Coronary artery (tissue), 2 donors: Measurements from ENCODE around the gene OLA1.

ENCODE experiments used
- DNase-seq: peaks from one replicate; pipeline ENCODE4 v3.0.0-alpha.2; 2017; ENCODE audit warnings: low spot score
- H3K27ac ChIP-seq, 2 donors: fragments of 200-600 bp; sonication (generic); one replicate each; pipeline ENCODE4 v1.5.1; 2016 to 2019
- H3K4me3 ChIP-seq: fragments of 200-600 bp; sonication (generic); 2 replicates; pipeline ENCODE4 v1.5.1; 2016; ENCODE audit warnings: mild to moderate bottlenecking, moderate library complexity
- CTCF ChIP-seq: fragments of 200-600 bp; sonication (generic); IDR thresholded peaks from one replicate; pipeline ENCODE4 v1.5.1; 2019; ENCODE audit warnings: antibody characterized with exemption

Gene OLA1

GRCh38 chr2:174224665-174225288, 23.6 kb downstream of the OLA1 start:
- no peak overlapping the region for H3K4me3 ChIP-seq
- no peak for DNase-seq
- no peak overlapping the region for H3K27ac ChIP-seq
- TF ChIP-seq CTCF = no peak

DNA sequence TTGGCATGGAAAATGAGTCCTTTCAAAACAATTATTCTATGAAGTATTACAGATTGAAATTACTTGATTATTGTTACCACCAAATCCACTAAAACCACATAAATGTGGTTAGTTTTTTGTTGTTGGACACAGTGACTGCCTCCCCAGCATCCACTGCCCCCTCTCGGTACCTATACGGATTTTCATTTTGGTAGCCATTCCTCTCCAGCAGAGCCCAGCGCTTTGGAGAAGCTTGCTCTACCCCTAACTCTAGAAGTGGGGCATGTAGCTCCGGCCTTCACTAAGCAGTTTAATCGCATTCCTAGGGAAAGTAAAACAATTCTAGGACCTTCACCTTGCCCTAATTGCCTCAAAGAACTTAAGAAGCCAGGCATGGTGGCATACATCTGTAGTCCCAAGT, 24.2 kb downstream of the OLA1 start:
- no peak overlapping the region for H3K4me3 ChIP-seq
- H3K27ac ChIP-seq = no peak overlapping the region
- TF ChIP-seq CTCF = no peak
- no peak for DNase-seq

GRCh38 chr2:174223388-174223787, 24.9 kb downstream of the OLA1 start:
- no peak overlapping the region for H3K4me3 ChIP-seq
- no peak overlapping the region for H3K27ac ChIP-seq
- TF ChIP-seq CTCF = no peak
- DNase-seq = no peak

DNA sequence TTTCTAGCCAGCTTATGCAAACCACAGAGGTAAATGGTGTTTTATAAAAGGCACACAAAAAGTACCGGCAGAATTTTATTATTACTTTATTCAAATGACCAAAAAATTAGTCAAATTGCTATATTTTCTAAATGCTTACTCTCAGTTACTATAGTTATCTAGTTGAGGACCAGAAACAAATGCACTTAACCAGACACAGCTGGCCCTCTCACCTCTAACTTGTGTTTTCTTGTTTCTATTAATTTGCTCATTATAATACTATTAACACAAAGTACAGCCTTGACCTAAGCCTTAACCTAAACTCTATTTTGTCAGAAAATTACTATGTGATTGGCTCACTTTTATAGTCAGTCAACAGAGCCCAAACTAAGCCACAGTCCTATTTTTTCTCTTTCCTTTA, 26.2 kb downstream of the OLA1 start:
- Histone ChIP-seq H3K27ac (no peak overlapping the region), H3K4me3 (no peak overlapping the region)
- DNase-seq = no peak
- no peak for TF ChIP-seq CTCF

DNA sequence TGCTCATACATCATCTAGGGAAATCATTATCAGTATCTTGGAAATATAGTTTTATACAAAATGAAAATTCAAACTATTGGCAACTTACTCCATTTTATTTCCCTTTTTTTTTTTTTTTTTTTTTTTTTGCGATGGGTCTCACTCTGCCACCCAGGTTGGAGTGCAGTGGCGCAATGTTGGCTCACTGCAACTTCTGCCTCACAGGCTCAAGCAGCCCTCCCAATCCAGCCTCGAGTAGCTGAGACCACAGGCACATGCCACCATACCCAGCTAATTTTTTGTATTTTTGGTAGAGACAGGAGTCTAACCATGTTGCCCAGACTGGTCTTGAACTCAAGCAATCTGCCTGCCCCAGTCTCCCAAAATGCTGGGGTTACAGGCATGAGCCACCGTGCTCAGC, 29.0 kb downstream of the OLA1 start:
- H3K27ac ChIP-seq = no peak overlapping the region
- no peak for TF ChIP-seq CTCF

DNA sequence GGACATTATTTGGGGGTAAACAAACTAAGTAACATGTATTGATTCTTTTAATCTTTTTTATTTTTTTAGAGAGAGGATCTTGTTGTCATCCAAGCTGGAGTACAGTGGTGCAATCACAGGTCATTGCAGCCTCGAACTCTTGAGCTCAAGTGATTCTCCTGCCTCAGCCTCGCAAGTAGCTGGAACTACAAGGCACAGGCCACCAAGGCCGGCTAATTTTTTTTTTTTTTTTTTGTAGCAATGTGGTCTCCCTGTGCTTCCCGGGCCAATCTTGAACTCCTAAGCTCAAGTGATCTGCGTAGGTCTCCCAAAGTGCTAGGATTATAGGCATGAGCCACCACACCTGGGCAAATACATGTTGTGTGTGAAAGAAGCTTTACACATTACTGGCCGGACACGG, 29.6 kb downstream of the OLA1 start:
- no peak overlapping the region for H3K27ac ChIP-seq
- H3K4me3 ChIP-seq = no peak overlapping the region
- TF ChIP-seq CTCF = no peak
- DNase-seq = no peak

More for the DNA sequence above, 29.0 kb downstream of the OLA1 start:
- DNase-seq = no peak
- H3K4me3 ChIP-seq = no peak overlapping the region

DNA sequence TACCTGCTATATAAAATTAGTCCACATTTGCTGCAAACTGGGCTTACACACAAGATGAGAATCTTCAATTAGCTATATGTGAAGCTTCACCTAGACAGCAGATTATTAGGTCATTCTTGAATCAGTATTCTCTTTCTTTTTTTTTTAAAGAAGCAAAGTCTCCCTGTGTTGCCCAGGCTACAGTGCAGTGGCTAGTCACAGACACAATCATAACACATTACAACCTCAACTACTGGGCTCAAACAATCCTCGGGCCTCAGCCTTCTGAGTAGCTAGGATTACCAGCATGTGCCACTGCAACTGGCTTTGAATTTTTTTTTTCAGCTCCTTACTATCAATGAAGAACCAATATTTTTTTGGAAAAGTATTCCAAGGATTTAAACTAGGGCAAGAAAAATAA, 30.5 kb downstream of the OLA1 start:
- Histone ChIP-seq H3K4me3 (no peak overlapping the region), H3K27ac (no peak overlapping the region)
- no peak for DNase-seq
- TF ChIP-seq CTCF = no peak
